ENCODE measurements around the gene VSIR.

Gene VSIR

GRCh38 chr10:71773221-71773971 is at the start of gene VSIR:
Gene VSIR, minus strand, starts transcription at chr10:71773520. Its CDS starts 81 bp downstream, at chr10:71773439.
- POLR2A ChIA-PET: interaction anchor here (0.6 to 0.7 kb wide), 2 partner anchors 15 to 18 kb away, joined by 3 to 4 read pairs; no protein-coding TSS in a partner anchor
- peak; percentile 91 for TF ChIP-seq CTCF (IDR thresholded peaks at IDR 0.05; ENCODE audit: control extremely low read depth, extremely low read depth, low read depth, missing control alignments)
- DNase-seq (ENCODE audit: extremely low spot score): peak; percentile 93
- CTCF ChIA-PET: interaction anchor here (0.6 to 4.4 kb wide), 44 partner anchors 10 to 455 kb away, joined by 3 to 61 read pairs (median 4); partner anchors contain the start of genes ANAPC16, PSAP and SLC29A3

GRCh38 chr10:71821909-71822763 is 48.8 kb upstream of the VSIR start:
- TF ChIP-seq CTCF (IDR thresholded peaks at IDR 0.05; ENCODE audit: control extremely low read depth, extremely low read depth, low read depth, missing control alignments): no peak
- no peak for DNase-seq (ENCODE audit: extremely low spot score)
- ChIA-PET CTCF (interaction anchor here (0.7 to 1.8 kb wide), 4 partner anchors 10 to 74 kb away, joined by 3 to 22 read pairs (median 4); no protein-coding TSS in a partner anchor), POLR2A (no interaction called here)

GRCh38 chr10:71820966-71821365 is 47.6 kb upstream of the VSIR start:
- ChIA-PET CTCF (interaction anchor here (1.0 to 1.1 kb wide), 2 partner anchors 9 to 75 kb away, joined by 4 to 5 read pairs; no protein-coding TSS in a partner anchor), POLR2A (no interaction called here)
- TF ChIP-seq CTCF (IDR thresholded peaks at IDR 0.05; ENCODE audit: control extremely low read depth, extremely low read depth, low read depth, missing control alignments): no peak
- DNase-seq (ENCODE audit: extremely low spot score): no peak

- ChIA-PET POLR2A (no interaction called here), CTCF (interaction anchor here (1.0 to 2.2 kb wide), 3 partner anchors 76 to 502 kb away, joined by 3 to 11 read pairs (median 5); partner anchors contain the start of gene SLC29A3)
- DNase-seq (ENCODE audit: extremely low spot score): no peak
- no peak for TF ChIP-seq CTCF (IDR thresholded peaks at IDR 0.05; ENCODE audit: control extremely low read depth, extremely low read depth, low read depth, missing control alignments)
These were observed 46.7 kb upstream of the VSIR start for GRCh38 chr10:71819985-71820384.

GRCh38 chr10:71819441-71819861 is 46.1 kb upstream of the VSIR start:
- no peak for TF ChIP-seq CTCF (IDR thresholded peaks at IDR 0.05; ENCODE audit: control extremely low read depth, extremely low read depth, low read depth, missing control alignments)
- POLR2A ChIA-PET: interaction anchor here (0.6 kb wide), 1 partner anchor 1644 kb away, joined by 5 read pairs; no protein-coding TSS in a partner anchor
- CTCF ChIA-PET: interaction anchor here (1.0 to 2.2 kb wide), 3 partner anchors 18 to 501 kb away, joined by 3 to 11 read pairs (median 3); partner anchors contain the start of gene SLC29A3
- DNase-seq (ENCODE audit: extremely low spot score): no peak

All from GM10248 (cell line).